Gastroesophageal sphincter (tissue), 4 donors: ENCODE results near the gene ALDH3A2. TPM values are rescaled to one million over a fixed set of nuclear protein-coding genes. Genes with fewer than 3 reads are reported as not detected.

Source experiments
- small RNA-seq, 4 donors: library from RNA; depleted of rRNA; stranded (forward); fragments of <200 nt; gene quantifications; one replicate each; pipeline ENCODE3, GENCODE V24; 2016
- total RNA-seq, 4 donors: library from RNA; depleted of rRNA; stranded (reverse); fragments of >200 nt; gene quantifications; one replicate each; pipeline ENCODE4 v1.1.0, GENCODE V29; 2016

Gene ALDH3A2
- total RNA-seq, 4 donors from 2014 or later, result 61.9 to 162 (median 124) TPM

Small RNA genes within 50 kb of the gene (small RNA-seq; reads per million reads assigned to genes)
- 0 reads per million in 4 donors for gene NMTRQ-TTG12-1
- 0 reads per million in 4 donors for gene RF00322

Other genes with a start within 250 kb of the ALDH3A2 start
- gene RNF112, start 237.5 kb upstream of the ALDH3A2 start, total RNA-seq, result 1 to 10 TPM; 1.4 to 7.6 (median 2.6) TPM
- 1 to 10 TPM in 2 of 4 donors, under 1 TPM in 1, not detected in 1; 0.72 to 2.2 (median 1.4) TPM for gene SLC47A1, start 114.9 kb upstream of the ALDH3A2 start, total RNA-seq
- gene SLC47A2, start 67.8 kb downstream of the ALDH3A2 start, total RNA-seq, result not detected
- gene ALDH3A1, start 99.5 kb downstream of the ALDH3A2 start, total RNA-seq, result 10 to 100 TPM in 1 of 4 donors, 1 to 10 TPM in 3; 1.6 to 18.8 (median 3.1) TPM
- 10 to 100 TPM; 29.2 to 48.7 (median 47.5) TPM for gene ULK2, start 219.2 kb downstream of the ALDH3A2 start, total RNA-seq